Esophagus (tissue), 2 donors: ENCODE data around the gene NIN. TPM values are rescaled to one million over a fixed set of nuclear protein-coding genes. Genes with fewer than 3 reads are reported as not detected.

Source experiments
- polyA plus RNA-seq, 2 donors: library from polyadenylated mRNA; stranded (reverse); fragments of 200-250 nt; gene quantifications; one replicate each; pipeline ENCODE4 v1.2.3, GENCODE V29; 2013
- donor health status: healthy with polysubstance abuse.
- donor health status: Bipolar disorder and iron deficiency.

The NIN gene
- polyA plus RNA-seq, 2 donors = 6.2 to 6.8 TPM

Other genes with a start within 250 kb of the NIN start
- gene SAV1, start 162.9 kb downstream of the NIN start, polyA plus RNA-seq = 10 to 100 TPM in 1 of 2 donors, 1 to 10 TPM in 1; 8.6 to 10.0 TPM
- gene ABHD12B, start 40.9 kb upstream of the NIN start, polyA plus RNA-seq = under 1 TPM; 0.36 to 0.45 TPM
- 10 to 100 TPM; 35.5 to 69.0 TPM for gene PYGL, start 113.3 kb upstream of the NIN start, polyA plus RNA-seq